Smooth muscle cell (in vitro differentiated cells): ENCODE measurements around the gene SLC17A1. TPM values are rescaled to one million over a fixed set of nuclear protein-coding genes. Genes with fewer than 3 reads are reported as not detected.
"Not testable (repeated sequence)": the region's sequence is repeated elsewhere in the genome, so short reads cannot be mapped to it uniquely, and the experiment has no call there.

Experiments
- DNase-seq: peaks from one replicate; lab custom pipeline; 2025; ENCODE audit not compliant: unreplicated experiment; lab: John Stamatoyannopoulos, UW
- H2AFZ ChIP-seq: fragments of 200-600 bp; sonication (generic); 2 replicates; pipeline ENCODE4 v1.6.0; 2016; ENCODE audit warnings: antibody characterized with exemption, low read depth, mild to moderate bottlenecking
- H3F3A ChIP-seq: fragments of 200-600 bp; sonication (generic); 2 replicates; pipeline ENCODE4 v1.6.0; 2017; ENCODE audit warnings: antibody characterized with exemption, low read depth
- H3K27ac ChIP-seq: fragments of 200-600 bp; sonication (generic); 2 replicates; pipeline ENCODE4 v1.5.1; 2016; ENCODE audit warnings: low read depth, mild to moderate bottlenecking
- H3K27me3 ChIP-seq: fragments of 200-600 bp; sonication (generic); 2 replicates; pipeline ENCODE4 v1.6.1; 2016; ENCODE audit warnings: low read depth, mild to moderate bottlenecking
- H3K36me3 ChIP-seq: fragments of 200-600 bp; sonication (generic); 2 replicates; pipeline ENCODE4 v1.5.1; 2016; ENCODE audit warnings: low read depth
- H3K4me1 ChIP-seq: fragments of 200-600 bp; sonication (generic); 2 replicates; pipeline ENCODE4 v1.5.1; 2016; ENCODE audit warnings: low read depth
- H3K4me2 ChIP-seq: fragments of 200-600 bp; sonication (generic); 2 replicates; pipeline ENCODE4 v1.6.0; 2016; ENCODE audit warnings: mild to moderate bottlenecking
- H3K4me3 ChIP-seq: fragments of 200-600 bp; sonication (generic); 2 replicates; pipeline ENCODE4 v1.5.1; 2016; ENCODE audit warnings: mild to moderate bottlenecking
- H3K79me2 ChIP-seq: fragments of 200-600 bp; sonication (generic); 2 replicates; pipeline ENCODE4 v1.6.0; 2016; ENCODE audit warnings: low read depth, mild to moderate bottlenecking
- H3K9ac ChIP-seq: fragments of 200-600 bp; sonication (generic); 2 replicates; pipeline ENCODE4 v1.6.0; 2016; ENCODE audit warnings: low read depth
- H3K9me3 ChIP-seq: fragments of 200-600 bp; sonication (generic); replicated peaks from 2 replicates; pipeline ENCODE4 v1.5.1; 2016; ENCODE audit warnings: low read depth
- H4K20me1 ChIP-seq: fragments of 200-600 bp; sonication (generic); 2 replicates; pipeline ENCODE4 v1.6.0; 2016; ENCODE audit warnings: low read depth
- WGBS: methylation state at CpG from one replicate; pipeline ENCODE4 v1.1.7; 2016; ENCODE audit warnings: low lambda C conversion rate; 5-methylcytosine and 5-hydroxymethylcytosine counted together
- polyA plus RNA-seq: library from polyadenylated mRNA; unstranded; fragments of >200 nt; fragmentation: Nextera tagmentation; extraction: Ambion mirVana; gene quantifications from 2 replicates; pipeline ENCODE4 v1.2.1, GENCODE V29; 2016
- total RNA-seq: library from RNA; depleted of rRNA; stranded (reverse); fragments of >200 nt; gene quantifications from 2 replicates; pipeline ENCODE4 v1.2.3, GENCODE V29; 2014
- TF ChIP-seq, protein P1 (sequence below): fragments of 200-600 bp; sonication (generic); IDR thresholded peaks from 2 replicates; pipeline ENCODE4 v1.5.1; 2017; ENCODE audit warnings: borderline replicate concordance, mild to moderate bottlenecking, antibody characterized with exemption; ENCODE audit not compliant: insufficient read depth, poor library complexity, severe bottlenecking

The SLC17A1 gene
- total and polyA plus RNA-seq, 2 experiments from 2014 or later, result not detected

DNA sequence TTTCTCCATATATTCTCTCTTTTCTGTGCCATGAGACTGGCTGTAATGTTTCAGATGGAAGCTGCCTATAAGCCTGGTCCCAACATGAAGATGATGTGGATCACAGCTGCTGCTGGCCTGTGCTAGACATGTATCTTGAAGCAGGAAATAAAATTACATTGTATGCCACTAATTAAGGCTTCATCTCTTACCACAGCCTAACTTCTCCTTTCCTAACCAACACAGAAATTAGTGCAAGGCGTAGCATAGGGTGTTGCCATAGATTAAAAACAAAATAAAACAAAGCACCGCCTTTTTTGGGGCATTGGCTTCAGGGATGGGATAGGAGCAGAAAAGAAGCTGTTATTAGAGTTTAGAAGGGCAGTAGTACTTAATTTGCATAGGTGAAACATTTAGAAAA lies 82.0 kb downstream of the SLC17A1 start:
- Histone ChIP-seq H2AFZ (no peak overlapping the region), H3K9ac (no peak overlapping the region), H3K4me2 (no peak overlapping the region), H3K36me3 (no peaks in the 10 kb centered on the region), H4K20me1 (no peaks in the 10 kb centered on the region), H3K4me1 (no peaks in the 10 kb centered on the region), H3K27ac (no peak overlapping the region), H3K27me3 (no peaks in the 10 kb centered on the region), H3F3A (no peaks in the 10 kb centered on the region), H3K9me3 (no peaks in the 10 kb centered on the region), H3K4me3 (no peak overlapping the region), H3K79me2 (no peaks in the 10 kb centered on the region)
- no peak for DNase-seq
- 75% methylated on average over 2 of the region's 2 CpGs for WGBS
- TF ChIP-seq, protein P1, sequence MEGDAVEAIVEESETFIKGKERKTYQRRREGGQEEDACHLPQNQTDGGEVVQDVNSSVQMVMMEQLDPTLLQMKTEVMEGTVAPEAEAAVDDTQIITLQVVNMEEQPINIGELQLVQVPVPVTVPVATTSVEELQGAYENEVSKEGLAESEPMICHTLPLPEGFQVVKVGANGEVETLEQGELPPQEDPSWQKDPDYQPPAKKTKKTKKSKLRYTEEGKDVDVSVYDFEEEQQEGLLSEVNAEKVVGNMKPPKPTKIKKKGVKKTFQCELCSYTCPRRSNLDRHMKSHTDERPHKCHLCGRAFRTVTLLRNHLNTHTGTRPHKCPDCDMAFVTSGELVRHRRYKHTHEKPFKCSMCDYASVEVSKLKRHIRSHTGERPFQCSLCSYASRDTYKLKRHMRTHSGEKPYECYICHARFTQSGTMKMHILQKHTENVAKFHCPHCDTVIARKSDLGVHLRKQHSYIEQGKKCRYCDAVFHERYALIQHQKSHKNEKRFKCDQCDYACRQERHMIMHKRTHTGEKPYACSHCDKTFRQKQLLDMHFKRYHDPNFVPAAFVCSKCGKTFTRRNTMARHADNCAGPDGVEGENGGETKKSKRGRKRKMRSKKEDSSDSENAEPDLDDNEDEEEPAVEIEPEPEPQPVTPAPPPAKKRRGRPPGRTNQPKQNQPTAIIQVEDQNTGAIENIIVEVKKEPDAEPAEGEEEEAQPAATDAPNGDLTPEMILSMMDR, result no peak

DNA sequence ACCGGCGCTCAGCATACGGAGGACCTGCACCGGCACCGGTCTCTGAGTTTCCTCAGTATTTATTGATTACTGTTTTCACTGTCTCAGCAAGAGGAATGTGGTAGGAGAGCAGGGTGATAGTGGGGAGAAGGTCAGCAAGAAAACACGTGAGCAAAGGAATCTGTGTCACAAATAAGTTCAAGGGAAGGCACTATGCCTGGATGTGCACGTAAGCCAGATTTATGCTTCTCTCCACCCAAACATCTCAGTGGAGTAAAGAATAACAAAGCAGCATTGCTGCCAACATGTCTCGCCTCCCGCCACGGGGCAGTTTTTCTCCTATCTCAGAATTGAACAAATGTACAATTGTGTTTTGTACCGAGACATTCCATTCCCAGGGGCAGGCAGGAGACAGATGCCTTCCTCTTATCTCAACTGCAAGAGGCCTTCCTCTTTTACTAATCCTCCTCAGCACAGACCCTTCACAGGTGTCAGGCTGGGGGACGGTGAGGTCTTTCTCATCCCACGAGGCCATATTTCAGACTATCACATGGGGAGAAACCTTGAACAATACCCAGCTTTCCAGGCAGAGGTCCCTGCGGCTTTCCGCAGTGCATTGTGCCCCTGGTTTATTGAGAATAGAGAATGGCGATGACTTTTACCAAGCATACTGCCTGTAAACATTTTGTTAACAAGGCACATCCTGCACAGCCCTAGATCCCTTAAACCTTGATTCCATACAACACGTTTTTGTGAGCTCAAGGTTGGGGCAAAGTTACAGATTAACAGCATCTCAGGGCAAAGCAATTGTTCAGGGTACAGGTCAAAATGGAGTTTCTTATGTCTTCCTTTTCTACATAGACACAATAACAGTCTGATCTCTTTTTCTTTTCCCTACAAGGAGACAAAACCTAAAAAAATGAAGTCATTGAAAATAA lies 83.0 kb downstream of the SLC17A1 start:
- not testable (repeated sequence) for H3K27ac ChIP-seq, H3K79me2 ChIP-seq, H3K4me2 ChIP-seq, H3K9me3 ChIP-seq, H3K27me3 ChIP-seq, H3F3A ChIP-seq, H3K4me3 ChIP-seq, H3K36me3 ChIP-seq, H4K20me1 ChIP-seq, DNase-seq, H3K4me1 ChIP-seq, H3K9ac ChIP-seq, H2AFZ ChIP-seq
- WGBS, result 77% methylated on average over 17 of the region's 17 CpGs

DNA sequence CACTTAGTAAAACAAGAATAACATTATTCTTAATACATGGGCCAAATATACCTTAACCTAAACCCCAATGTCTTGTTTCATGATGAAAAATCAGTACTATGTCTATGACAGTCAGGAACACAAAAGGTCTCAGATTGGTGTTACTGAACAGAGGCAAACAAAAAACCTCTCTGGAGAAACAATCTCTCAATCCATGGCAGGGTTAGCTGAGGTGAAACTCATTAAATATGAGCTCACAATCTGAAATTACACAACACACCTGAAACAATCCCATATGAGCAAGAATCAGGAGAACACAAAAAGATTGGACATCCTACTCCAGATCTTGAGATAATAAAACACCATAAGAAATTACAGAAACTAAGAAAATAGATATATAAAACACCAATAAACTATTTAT lies 83.8 kb downstream of the SLC17A1 start:
- H3K27ac ChIP-seq, result no peak overlapping the region
- H3K4me2 ChIP-seq, result no peak overlapping the region
- no peak overlapping the region for H2AFZ ChIP-seq

GRCh38 chr6:25747477-25747876 lies 84.4 kb downstream of the SLC17A1 start:
- no peak overlapping the region for H3K4me3 ChIP-seq

More for the DNA sequence above, 83.8 kb downstream of the SLC17A1 start:
- TF ChIP-seq, protein P1, result no peak
- Histone ChIP-seq H3K9me3 (no peaks in the 10 kb centered on the region), H3K27me3 (no peaks in the 10 kb centered on the region), H4K20me1 (no peaks in the 10 kb centered on the region), H3K4me3 (no peak overlapping the region), H3K36me3 (no peaks in the 10 kb centered on the region), H3K79me2 (no peaks in the 10 kb centered on the region), H3K9ac (no peak overlapping the region), H3K4me1 (no peaks in the 10 kb centered on the region), H3F3A (no peaks in the 10 kb centered on the region)
- DNase-seq, result no peak

More at GRCh38 chr6:25747477-25747876, 84.4 kb downstream of the SLC17A1 start:
- H3K79me2 ChIP-seq, result no peaks in the 10 kb centered on the region
- 86% methylated on average over 2 of the region's 2 CpGs for WGBS
- no peaks in the 10 kb centered on the region for H3K36me3 ChIP-seq
- no peak overlapping the region for H3K27ac ChIP-seq
- no peaks in the 10 kb centered on the region for H3F3A ChIP-seq
- no peaks in the 10 kb centered on the region for H3K4me1 ChIP-seq
- DNase-seq, result no peak
- no peaks in the 10 kb centered on the region for H4K20me1 ChIP-seq
- TF ChIP-seq, protein P1, result no peak
- no peaks in the 10 kb centered on the region for H3K9me3 ChIP-seq
- H3K9ac ChIP-seq, result no peak overlapping the region
- no peak overlapping the region for H3K4me2 ChIP-seq
- no peaks in the 10 kb centered on the region for H3K27me3 ChIP-seq
- H2AFZ ChIP-seq, result no peak overlapping the region
